Activated gamma-delta T cell treated with anti-CD3 and anti-CD28 coated beads, Interleukin-2, amount 50 U/mL, for 16 hours (primary cell): ENCODE results near the gene ETNPPL.

Experiments used
- DNase-seq: peaks from one replicate; pipeline ENCODE4 v3.0.0-alpha.2; 2020; ENCODE audit warnings: low read depth

ETNPPL gene

DNA sequence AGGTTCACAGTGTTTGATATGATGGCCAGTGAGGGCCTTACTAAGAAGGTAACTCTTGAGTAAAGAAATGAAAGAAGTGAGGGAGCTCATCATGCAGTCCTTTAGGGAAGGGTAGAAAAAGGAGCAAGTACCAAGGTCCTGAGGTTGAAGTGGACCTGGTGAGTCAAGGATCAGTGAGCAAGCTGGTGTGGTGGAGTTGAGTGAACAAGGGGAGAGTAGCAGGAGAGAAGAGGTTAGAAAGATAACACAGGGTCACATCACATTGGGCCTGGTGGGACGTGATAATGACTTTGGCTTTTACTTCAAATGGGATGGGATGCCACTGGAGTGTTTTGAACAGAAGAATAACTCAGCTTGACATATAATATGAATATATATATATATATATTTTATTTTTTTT, 67.8 kb downstream of the ETNPPL start:
- DNase-seq, result no peak

GRCh38 chr4:108694423-108694822, 68.4 kb downstream of the ETNPPL start:
- no peak for DNase-seq

- no peak for DNase-seq
Measured at GRCh38 chr4:108693819-108694218, 69.0 kb downstream of the ETNPPL start.

- no peak for DNase-seq
Measured at GRCh38 chr4:108693211-108693610, 69.6 kb downstream of the ETNPPL start.
